GM12878 (cell line): Measurements from ENCODE around the gene PKMYT1. TPM values are rescaled to one million over a fixed set of nuclear protein-coding genes. Genes with fewer than 3 reads are reported as not detected.

Source experiments
- ASH2L ChIP-seq: fragments of 300-600, 200-600 bp; sonication (generic); IDR thresholded peaks from 2 replicates; pipeline ENCODE4 v1.6.1; 2017; ENCODE audit warnings: low read depth, mild to moderate bottlenecking, borderline replicate concordance
- BRCA1 ChIP-seq: IDR thresholded peaks from 2 replicates; pipeline ENCODE4 v1.6.1; 2011; ENCODE audit warnings: low read depth, low read length, improper control_type of control experiment
- CREB1 ChIP-seq: IDR thresholded peaks from 2 replicates; pipeline ENCODE4 v1.6.1; 2012; ENCODE audit warnings: low read depth, mild to moderate bottlenecking, inconsistent platforms
- HDAC6 ChIP-seq: fragments of 200-600 bp; sonication (generic); IDR thresholded peaks from one replicate; pipeline ENCODE4 v1.8.0; 2017; ENCODE audit warnings: antibody characterized with exemption; ENCODE audit not compliant: unreplicated experiment
- KDM1A ChIP-seq: fragments of 200-600 bp; sonication (generic); IDR thresholded peaks from 2 replicates; pipeline ENCODE4 v1.6.1; 2016; ENCODE audit warnings: borderline replicate concordance
- MYB ChIP-seq: fragments of 150-350 bp; IDR thresholded peaks from 2 replicates; pipeline ENCODE4 v1.6.1; 2014; ENCODE audit warnings: mild to moderate bottlenecking, low read depth, low read length, borderline replicate concordance
- POLR2AphosphoS2 ChIP-seq: IDR thresholded peaks from 2 replicates; pipeline ENCODE4 v1.6.1; 2011; ENCODE audit warnings: low read depth, mild to moderate bottlenecking, low read length, improper control_type of control experiment, moderate library complexity
- RBBP5 ChIP-seq: fragments of 200-600 bp; sonication (generic); conservative IDR thresholded peaks from 2 replicates; pipeline ENCODE4 v1.6.1; 2016
- SIN3A ChIP-seq: IDR thresholded peaks from 2 replicates; pipeline ENCODE4 v1.6.1; 2012; ENCODE audit warnings: low read depth, low read length, improper control_type of control experiment
- SMAD1 ChIP-seq: fragments of 450-650 bp; IDR thresholded peaks from 2 replicates; pipeline ENCODE4 v1.6.1; 2018; ENCODE audit warnings: mild to moderate bottlenecking, low read depth; ENCODE audit not compliant: partially characterized antibody
- SMARCA5 ChIP-seq: fragments of 450-650 bp; IDR thresholded peaks from 2 replicates; pipeline ENCODE4 v1.6.1; 2017; ENCODE audit warnings: mild to moderate bottlenecking
- YBX1 ChIP-seq: fragments of 450-650 bp; IDR thresholded peaks from 2 replicates; pipeline ENCODE4 v1.6.1; 2016; ENCODE audit warnings: antibody characterized with exemption
- ZNF622 ChIP-seq: fragments of 450-650 bp; IDR thresholded peaks from 2 replicates; pipeline ENCODE4 v1.6.1; 2017; ENCODE audit warnings: mild to moderate bottlenecking, inconsistent platforms
- polyA plus RNA-seq, 11 experiments: library from polyadenylated mRNA; depleted of rRNA in 4 of 11; unstranded in 6 of 11; stranded (reverse) in 5 of 11; fragments of >200 nt; fragmentation: Nextera tagmentation in 4 of 11; fragmentation: Illumina TruSeq in 1 of 11; extraction: Ambion mirVana in 4 of 11; extraction: Trizol in 1 of 11; gene quantifications; 1 replicate in 1 of 11; 2 replicates in 10 of 11; pipeline versions ENCODE4 v1.2.1 to v1.2.3, GENCODE V29; 2011 to 2016; ENCODE audit warnings: inconsistent platforms in 2 of 11, missing spikeins in 2 of 11, low read depth in 1 of 11
- total RNA-seq, 4 experiments: library from RNA; depleted of rRNA in 3 of 4; stranded (reverse); fragments of >200 nt in 3 of 4; fragmentation: Illumina TruSeq in 1 of 4; extraction: Trizol in 1 of 4; gene quantifications; 2 replicates each; pipeline versions ENCODE4 v1.2.1 to v1.2.3, GENCODE V29; 2013 to 2021
- TF ChIP-seq, protein P1 (sequence below): IDR thresholded peaks from 2 replicates; pipeline ENCODE4 v1.6.1; 2012; ENCODE audit warnings: low read length, inconsistent platforms
- TF ChIP-seq, protein P2 (sequence below): fragments of 450-650 bp; IDR thresholded peaks from 2 replicates; pipeline ENCODE4 v1.6.1; 2016; ENCODE audit warnings: mild to moderate bottlenecking
- TF ChIP-seq, protein P3 (sequence below): fragments of 450-650 bp; IDR thresholded peaks from 2 replicates; pipeline ENCODE4 v1.6.1; 2017; ENCODE audit warnings: mild to moderate bottlenecking, moderate library complexity
- TF ChIP-seq, protein P4 (sequence below): fragments of 450-650 bp; IDR thresholded peaks from 2 replicates; pipeline ENCODE4 v1.6.1; 2017; ENCODE audit warnings: mild to moderate bottlenecking
- TF ChIP-seq, protein P5 (sequence below): IDR thresholded peaks from 2 replicates; pipeline ENCODE4 v1.6.1; 2012; ENCODE audit warnings: low read depth, low read length, improper control_type of control experiment

Gene PKMYT1
- total and polyA plus RNA-seq, 10 of the 15 experiments (the other 5 are each of a cell fraction or from before 2014, with no cell fraction given) = 4.6 to 101 (median 29.9) TPM

DNA sequence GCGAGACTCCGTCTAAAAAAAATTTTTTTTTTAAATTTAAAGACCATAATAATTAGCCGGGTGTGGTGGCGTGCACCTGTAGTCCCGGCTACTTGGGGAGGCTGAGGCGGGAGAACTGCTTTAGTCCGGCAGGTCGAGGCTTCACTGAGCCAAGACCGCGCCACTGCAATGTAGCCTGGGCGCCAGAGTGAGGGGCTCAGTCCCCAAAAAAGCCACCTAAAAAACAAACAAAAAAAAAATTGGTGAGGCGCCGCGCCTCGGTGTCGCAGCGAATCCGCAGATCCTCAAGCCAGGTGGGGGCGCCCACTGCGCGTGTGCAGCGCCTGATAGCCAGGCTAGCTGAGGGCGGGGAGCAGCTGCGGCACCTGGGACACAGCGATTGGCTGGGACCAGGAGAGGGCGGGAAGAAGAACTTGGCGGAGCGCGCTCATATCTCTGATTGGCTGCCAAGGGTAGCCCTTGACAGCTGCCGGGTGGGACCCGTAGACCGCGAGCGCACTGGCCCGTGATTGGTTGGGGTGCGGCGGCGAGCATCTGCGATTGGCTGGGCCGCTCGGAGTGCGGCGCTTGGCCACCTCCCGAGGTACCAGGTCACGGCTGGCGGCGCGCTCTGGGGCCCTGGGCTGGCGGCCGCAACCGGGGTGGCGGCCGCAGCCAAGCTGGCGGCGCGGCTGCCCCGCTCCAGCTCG, 23.5 kb upstream of the PKMYT1 start (continued):
- no peak for TF ChIP-seq ASH2L
- no peak for TF ChIP-seq RBBP5
- peak; percentile 60; the same call in 1 of the 2 replicates for TF ChIP-seq SIN3A
- TF ChIP-seq POLR2AphosphoS2 = no peak
- TF ChIP-seq KDM1A = no peak
- TF ChIP-seq, protein P1, sequence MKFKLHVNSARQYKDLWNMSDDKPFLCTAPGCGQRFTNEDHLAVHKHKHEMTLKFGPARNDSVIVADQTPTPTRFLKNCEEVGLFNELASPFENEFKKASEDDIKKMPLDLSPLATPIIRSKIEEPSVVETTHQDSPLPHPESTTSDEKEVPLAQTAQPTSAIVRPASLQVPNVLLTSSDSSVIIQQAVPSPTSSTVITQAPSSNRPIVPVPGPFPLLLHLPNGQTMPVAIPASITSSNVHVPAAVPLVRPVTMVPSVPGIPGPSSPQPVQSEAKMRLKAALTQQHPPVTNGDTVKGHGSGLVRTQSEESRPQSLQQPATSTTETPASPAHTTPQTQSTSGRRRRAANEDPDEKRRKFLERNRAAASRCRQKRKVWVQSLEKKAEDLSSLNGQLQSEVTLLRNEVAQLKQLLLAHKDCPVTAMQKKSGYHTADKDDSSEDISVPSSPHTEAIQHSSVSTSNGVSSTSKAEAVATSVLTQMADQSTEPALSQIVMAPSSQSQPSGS = no peak
- no peak for TF ChIP-seq MYB
- TF ChIP-seq, protein P2, sequence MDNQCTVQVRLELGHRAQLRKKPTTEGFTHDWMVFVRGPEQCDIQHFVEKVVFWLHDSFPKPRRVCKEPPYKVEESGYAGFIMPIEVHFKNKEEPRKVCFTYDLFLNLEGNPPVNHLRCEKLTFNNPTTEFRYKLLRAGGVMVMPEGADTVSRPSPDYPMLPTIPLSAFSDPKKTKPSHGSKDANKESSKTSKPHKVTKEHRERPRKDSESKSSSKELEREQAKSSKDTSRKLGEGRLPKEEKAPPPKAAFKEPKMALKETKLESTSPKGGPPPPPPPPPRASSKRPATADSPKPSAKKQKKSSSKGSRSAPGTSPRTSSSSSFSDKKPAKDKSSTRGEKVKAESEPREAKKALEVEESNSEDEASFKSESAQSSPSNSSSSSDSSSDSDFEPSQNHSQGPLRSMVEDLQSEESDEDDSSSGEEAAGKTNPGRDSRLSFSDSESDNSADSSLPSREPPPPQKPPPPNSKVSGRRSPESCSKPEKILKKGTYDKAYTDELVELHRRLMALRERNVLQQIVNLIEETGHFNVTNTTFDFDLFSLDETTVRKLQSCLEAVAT = peak; percentile 51; the same call in 1 of the 2 replicates
- TF ChIP-seq CREB1 = peak; percentile 77
- TF ChIP-seq, protein P3, sequence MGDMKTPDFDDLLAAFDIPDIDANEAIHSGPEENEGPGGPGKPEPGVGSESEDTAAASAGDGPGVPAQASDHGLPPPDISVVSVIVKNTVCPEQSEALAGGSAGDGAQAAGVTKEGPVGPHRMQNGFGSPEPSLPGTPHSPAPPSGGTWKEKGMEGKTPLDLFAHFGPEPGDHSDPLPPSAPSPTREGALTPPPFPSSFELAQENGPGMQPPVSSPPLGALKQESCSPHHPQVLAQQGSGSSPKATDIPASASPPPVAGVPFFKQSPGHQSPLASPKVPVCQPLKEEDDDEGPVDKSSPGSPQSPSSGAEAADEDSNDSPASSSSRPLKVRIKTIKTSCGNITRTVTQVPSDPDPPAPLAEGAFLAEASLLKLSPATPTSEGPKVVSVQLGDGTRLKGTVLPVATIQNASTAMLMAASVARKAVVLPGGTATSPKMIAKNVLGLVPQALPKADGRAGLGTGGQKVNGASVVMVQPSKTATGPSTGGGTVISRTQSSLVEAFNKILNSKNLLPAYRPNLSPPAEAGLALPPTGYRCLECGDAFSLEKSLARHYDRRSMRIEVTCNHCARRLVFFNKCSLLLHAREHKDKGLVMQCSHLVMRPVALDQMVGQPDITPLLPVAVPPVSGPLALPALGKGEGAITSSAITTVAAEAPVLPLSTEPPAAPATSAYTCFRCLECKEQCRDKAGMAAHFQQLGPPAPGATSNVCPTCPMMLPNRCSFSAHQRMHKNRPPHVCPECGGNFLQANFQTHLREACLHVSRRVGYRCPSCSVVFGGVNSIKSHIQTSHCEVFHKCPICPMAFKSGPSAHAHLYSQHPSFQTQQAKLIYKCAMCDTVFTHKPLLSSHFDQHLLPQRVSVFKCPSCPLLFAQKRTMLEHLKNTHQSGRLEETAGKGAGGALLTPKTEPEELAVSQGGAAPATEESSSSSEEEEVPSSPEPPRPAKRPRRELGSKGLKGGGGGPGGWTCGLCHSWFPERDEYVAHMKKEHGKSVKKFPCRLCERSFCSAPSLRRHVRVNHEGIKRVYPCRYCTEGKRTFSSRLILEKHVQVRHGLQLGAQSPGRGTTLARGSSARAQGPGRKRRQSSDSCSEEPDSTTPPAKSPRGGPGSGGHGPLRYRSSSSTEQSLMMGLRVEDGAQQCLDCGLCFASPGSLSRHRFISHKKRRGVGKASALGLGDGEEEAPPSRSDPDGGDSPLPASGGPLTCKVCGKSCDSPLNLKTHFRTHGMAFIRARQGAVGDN = no peak
- TF ChIP-seq HDAC6 = no peak
- TF ChIP-seq, protein P4, sequence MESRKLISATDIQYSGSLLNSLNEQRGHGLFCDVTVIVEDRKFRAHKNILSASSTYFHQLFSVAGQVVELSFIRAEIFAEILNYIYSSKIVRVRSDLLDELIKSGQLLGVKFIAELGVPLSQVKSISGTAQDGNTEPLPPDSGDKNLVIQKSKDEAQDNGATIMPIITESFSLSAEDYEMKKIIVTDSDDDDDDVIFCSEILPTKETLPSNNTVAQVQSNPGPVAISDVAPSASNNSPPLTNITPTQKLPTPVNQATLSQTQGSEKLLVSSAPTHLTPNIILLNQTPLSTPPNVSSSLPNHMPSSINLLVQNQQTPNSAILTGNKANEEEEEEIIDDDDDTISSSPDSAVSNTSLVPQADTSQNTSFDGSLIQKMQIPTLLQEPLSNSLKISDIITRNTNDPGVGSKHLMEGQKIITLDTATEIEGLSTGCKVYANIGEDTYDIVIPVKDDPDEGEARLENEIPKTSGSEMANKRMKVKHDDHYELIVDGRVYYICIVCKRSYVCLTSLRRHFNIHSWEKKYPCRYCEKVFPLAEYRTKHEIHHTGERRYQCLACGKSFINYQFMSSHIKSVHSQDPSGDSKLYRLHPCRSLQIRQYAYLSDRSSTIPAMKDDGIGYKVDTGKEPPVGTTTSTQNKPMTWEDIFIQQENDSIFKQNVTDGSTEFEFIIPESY = no peak
- TF ChIP-seq ZNF622 = no peak
- TF ChIP-seq YBX1 = no peak
- no peak for TF ChIP-seq SMAD1
- TF ChIP-seq SMARCA5 = no peak
- TF ChIP-seq, protein P5, sequence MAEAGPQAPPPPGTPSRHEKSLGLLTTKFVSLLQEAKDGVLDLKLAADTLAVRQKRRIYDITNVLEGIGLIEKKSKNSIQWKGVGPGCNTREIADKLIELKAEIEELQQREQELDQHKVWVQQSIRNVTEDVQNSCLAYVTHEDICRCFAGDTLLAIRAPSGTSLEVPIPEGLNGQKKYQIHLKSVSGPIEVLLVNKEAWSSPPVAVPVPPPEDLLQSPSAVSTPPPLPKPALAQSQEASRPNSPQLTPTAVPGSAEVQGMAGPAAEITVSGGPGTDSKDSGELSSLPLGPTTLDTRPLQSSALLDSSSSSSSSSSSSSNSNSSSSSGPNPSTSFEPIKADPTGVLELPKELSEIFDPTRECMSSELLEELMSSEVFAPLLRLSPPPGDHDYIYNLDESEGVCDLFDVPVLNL = 0 out of 2 replicates have a peak, but pooled peaks have one; percentile 51
- TF ChIP-seq BRCA1 = no peak
